AG09319 (cell line): ENCODE results near the gene IL1RAPL1.

Experiments used
- DNase-seq: peaks from one replicate; pipeline ENCODE4 v3.0.0-alpha.2; 2010; ENCODE audit warnings: low read depth; ENCODE audit errors: extremely low read depth
- TF ChIP-seq, protein P1 (sequence below): IDR thresholded peaks from 2 replicates; pipeline ENCODE4 v1.5.1; 2011; ENCODE audit warnings: low read depth, mild to moderate bottlenecking, inconsistent platforms, low read length, moderate library complexity

IL1RAPL1 gene

DNA sequence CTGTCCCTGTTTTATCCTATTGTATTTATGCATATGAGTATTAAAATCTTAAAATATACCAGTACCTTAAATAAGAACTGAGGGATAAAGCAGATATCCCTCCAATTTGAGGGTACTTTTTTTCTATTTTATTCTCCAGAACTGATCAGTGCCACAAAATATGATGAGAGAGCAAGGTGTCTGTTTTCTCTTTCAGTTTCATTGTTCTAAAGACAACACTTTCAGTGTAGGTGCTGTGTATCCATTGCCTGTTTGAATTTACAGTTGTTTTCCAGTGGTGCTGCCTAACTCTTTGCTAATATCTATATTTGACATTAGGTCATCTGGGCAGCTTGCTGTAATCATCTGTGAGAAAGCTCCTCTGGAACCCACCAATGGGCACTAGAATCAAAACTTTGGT is 394.7 kb downstream of the IL1RAPL1 start:
- TF ChIP-seq, protein P1, sequence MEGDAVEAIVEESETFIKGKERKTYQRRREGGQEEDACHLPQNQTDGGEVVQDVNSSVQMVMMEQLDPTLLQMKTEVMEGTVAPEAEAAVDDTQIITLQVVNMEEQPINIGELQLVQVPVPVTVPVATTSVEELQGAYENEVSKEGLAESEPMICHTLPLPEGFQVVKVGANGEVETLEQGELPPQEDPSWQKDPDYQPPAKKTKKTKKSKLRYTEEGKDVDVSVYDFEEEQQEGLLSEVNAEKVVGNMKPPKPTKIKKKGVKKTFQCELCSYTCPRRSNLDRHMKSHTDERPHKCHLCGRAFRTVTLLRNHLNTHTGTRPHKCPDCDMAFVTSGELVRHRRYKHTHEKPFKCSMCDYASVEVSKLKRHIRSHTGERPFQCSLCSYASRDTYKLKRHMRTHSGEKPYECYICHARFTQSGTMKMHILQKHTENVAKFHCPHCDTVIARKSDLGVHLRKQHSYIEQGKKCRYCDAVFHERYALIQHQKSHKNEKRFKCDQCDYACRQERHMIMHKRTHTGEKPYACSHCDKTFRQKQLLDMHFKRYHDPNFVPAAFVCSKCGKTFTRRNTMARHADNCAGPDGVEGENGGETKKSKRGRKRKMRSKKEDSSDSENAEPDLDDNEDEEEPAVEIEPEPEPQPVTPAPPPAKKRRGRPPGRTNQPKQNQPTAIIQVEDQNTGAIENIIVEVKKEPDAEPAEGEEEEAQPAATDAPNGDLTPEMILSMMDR = no peak

DNA sequence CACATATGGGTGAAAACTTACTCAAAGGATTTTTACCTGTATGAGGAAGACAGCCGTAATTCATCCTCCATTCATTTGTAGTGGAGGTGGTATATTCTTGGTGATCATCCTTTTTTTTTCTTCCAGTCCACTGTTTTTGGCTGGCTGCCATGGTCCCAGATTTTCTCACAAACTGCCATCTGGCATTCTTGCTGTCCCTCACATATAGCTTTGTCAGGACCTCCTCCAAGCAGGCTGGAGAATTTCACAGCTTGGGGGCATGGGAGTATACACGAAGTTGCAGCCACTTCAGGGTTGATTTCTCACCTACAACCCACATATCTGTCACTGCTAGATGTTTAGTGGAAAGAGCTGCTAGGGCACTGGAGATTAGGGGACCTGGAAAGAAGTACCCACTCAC is 401.0 kb downstream of the IL1RAPL1 start:
- no peak for DNase-seq
- TF ChIP-seq, protein P1 = no peak

More for the DNA sequence above, 394.7 kb downstream of the IL1RAPL1 start:
- no peak for DNase-seq

DNA sequence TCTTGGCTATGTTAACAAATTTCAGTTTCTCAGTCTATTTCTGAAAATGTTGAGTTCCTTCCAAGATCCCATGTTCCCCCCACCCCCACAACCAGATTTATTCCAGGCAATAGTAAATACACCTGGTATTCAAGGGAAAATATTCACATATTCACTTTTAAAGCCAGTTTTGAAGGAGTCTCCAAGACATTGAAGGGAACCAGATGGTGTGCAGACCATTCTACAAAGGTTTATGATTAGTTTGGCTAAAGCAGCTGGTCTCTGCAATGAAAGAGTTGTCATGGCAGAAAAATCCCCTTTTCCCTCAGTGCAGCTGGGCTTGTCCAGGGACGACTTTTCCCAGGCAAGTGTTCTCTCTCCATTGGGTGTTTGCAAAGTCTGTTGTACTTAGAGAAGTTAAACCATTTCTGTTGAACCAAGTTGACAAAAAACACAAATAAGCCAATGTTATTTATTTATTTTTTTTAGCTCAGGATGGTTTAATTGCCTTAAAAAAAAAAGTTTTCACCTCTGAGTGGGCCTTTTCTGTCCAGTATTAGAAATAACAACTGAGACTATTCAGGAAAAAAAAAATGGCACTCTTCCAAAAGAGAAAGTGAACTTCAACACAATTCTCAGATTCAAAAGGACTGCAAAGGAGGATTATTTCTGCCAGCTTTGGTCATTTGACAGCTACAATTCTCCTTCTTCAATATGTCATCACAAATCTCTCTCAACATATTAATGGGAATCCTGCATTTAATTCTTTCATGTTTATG is 410.6 kb downstream of the IL1RAPL1 start:
- DNase-seq = no peak
- TF ChIP-seq, protein P1 = no peak

DNA sequence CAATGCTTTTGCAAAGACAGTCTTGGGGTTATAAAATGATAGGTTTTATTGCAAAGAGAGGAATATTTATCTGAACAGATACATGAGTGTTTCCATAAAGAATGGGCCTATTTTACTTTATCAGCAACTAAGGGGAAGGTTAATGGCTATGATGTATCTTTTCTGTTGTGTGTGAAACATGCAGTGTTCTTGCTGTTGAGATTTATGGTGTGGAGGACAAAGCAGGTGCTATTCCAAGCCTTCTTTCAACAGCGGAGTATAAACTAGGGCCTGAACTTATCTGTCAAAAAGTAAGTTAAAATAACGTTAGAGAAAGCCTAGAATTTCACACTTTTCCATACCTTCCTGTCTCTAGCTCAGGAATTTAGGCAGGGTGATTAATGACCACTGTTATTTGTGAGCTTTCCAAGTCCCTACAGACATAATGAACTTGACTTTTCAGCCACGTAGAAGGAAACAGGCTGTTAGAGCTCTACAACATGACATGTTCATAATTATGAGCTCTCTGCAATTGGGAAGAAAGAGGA is 411.4 kb downstream of the IL1RAPL1 start:
- TF ChIP-seq, protein P1 = no peak
- DNase-seq = no peak

DNA sequence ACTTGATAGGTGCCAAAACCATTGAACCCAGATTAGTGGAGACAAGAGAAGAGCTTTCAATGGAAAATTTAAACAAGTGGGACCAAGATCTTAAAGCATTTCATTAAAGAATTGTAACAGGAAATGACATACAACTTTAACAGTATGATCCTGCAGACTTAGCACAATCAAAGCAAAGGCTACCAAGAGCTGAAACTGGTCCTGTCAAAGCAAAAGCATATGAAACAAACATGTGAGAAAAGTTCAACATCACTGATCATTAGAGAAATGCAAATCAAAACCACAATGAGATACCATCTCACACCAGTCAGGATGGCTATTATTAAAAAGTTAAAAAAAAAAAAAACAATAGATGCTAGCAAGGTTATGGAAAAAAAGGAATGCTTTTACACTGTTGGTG is 425.6 kb downstream of the IL1RAPL1 start:
- TF ChIP-seq, protein P1 = no peak
- DNase-seq = no peak

DNA sequence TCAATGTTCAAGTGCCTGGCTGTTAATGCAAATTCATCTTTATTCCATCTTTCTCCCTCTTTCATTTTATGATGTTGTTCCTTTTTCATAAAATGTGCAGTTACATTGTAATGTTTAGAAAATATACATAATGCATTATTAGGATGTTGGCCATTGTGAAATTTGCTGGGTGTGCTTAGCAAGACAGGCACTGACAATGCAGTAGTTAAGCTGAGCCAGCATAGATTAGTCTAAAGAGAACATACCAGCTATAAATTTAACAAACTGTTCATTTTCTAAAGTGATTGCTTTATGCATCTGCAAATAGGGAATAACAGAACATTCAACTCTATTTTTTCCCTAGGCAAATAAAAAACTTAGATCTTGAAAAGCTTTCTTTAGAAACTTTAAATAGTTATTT is 436.0 kb downstream of the IL1RAPL1 start:
- TF ChIP-seq, protein P1 = no peak
- no peak for DNase-seq

DNA sequence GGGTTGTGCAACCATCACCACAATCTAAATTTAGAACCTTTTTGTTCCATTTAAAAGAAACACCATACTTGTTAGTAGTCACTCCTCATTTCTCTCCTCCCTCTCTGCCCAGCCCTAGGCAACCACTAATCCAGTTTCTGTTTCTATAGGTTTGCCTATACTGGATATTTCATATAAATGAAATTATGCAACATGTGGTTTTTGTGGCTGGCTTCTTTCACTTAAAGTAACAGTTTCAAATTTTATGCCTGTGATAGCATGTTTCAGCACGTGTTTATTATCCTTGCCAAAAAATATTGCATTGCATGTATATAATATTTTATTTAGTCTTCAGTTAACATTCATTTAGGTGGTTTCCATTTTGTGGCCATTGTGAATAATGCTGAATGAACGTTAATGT is 437.6 kb downstream of the IL1RAPL1 start:
- DNase-seq = no peak
- TF ChIP-seq, protein P1 = no peak
